Retinal pigment epithelial cell (primary cell): ENCODE results near the gene KCNQ2.

ENCODE experiments used
- DNase-seq: peaks from one replicate; pipeline ENCODE4 v3.0.0-alpha.2; 2010; ENCODE audit warnings: low read depth
- H3K4me3 ChIP-seq: 2 replicates; pipeline ENCODE4 v1.5.1; 2011; ENCODE audit warnings: mild to moderate bottlenecking, low read length, control low read depth, moderate library complexity
- CTCF ChIP-seq: conservative IDR thresholded peaks from 2 replicates; pipeline ENCODE4 v1.5.1; 2011; ENCODE audit warnings: low read depth, low read length, control low read depth, inconsistent platforms

KCNQ2 gene

DNA sequence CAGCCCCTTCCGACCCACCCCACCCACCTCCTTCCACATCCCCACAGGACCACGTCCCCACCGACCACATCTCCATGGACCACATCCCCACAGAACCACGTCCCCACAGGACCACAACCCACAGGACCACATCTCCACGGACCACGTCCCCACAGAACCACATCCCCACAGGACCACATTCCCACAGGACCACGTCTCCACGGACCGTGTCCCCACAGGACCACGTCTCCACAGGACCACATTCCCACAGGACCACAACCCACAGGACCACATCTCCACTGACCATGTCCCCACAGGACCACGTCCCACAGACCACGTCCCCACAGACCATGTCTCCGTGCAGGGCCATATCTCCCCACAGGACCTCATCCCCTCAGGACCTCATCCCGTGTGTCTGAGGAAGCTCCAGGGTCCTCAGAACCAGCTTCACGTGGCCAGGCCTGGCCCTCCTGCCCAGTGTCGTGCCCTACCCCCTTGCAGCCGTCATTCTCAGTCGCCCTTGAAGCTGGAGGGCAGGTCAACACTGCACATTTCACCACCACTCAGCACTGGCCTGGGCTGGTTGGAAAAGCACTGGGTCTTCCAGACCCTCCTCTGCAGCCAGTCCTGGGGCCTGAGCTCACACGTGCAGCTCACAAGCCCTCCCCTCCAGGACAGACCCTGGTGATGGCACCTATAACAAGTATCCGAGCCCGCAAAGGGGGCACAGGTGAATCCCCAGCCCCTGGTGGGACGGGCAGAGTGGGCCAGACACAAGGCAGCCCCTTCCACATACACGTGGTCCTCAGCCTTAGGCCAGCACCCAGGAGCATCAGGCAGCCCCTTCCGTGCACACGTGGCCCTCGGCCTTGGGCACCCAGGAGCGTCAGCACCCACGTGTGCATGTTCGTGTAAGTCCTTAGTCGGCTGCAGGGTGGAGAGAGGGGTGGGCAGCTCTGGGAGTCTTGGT lies 115.2 kb downstream of the KCNQ2 start:
- DNase-seq: no peak
- no peak overlapping the region for H3K4me3 ChIP-seq
- no peak for TF ChIP-seq CTCF

DNA sequence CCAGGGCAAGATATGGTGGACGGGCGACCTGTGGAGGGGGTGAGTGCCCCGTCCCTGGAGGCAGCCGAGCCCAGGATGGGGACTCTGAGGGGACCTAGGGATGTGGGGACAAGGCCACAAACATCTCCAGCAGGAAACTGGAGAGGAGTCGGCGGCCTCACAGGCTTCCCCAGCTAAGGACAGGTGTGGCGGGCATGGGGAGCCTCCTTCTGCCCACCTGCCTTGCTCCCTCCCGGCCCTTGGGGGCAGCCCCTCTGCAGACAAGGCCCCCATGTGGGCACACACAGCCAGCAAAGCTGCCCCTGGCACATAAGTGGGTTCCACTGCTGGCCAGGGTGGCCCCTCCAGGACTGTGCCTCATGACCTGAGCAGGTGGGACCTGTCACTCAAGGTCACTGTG lies 115.9 kb downstream of the KCNQ2 start:
- no peak for DNase-seq
- no peak overlapping the region for H3K4me3 ChIP-seq
- no peak for TF ChIP-seq CTCF

DNA sequence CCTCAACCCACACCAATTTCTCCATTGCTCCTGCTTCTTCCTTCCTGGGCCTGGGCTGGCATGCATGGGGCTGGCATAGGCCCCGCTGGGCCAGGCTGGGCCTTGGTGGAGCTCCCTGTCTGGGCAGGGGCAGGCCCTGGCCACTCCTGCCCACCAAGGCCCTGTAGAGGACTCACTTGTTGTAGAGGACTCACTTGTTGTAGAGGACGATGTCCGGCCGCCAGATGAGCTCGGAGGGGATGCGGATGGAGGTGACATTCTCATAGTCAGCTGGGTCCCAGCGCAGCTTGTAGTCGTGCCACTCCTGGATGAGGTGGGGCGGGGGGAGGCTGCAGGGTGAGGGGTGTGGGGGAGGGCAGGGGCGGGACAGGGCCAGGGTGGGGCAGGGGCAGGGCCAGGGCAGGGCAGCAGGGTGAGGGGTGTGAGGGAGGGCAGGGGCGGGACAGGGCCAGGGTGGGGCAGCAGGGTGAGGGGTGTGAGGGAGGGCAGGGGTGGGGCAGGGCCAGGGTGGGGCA lies 116.6 kb downstream of the KCNQ2 start:
- H3K4me3 ChIP-seq: no peak overlapping the region
- DNase-seq: no peak
- TF ChIP-seq CTCF: no peak

DNA sequence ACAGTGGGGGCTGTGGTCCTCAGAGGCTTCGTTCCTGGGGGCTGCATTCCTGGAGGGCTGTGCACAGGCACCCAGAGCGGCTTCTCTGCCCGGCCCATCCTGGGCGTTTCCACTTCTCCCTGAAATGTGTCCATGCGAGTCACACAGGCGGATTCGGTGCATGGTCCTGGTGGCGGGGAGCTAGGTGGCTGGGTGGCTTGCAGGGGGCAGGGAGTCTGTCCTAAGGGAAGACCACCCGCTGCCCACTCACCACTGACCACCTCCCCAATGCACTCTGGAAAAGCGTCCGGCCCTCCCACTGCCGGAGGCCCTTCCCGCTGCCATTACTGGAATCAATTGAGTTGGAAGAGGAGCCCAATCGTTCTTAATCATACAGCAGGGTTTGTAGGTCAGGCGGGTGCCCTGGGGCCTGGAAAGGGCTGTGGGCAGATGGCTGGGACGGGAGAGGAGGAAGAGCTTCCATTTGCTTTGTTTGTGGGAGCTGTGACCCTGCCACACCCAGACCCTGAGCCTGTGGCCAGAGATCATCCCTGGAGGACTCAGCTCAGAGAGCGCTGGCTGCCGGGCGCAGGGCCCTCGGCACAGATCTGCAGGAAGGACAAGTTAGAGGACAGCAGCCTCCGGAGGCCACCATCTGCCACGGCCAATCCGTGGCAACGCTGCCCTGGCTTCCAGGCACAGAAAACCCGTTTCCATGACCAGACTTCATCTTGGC lies 117.7 kb downstream of the KCNQ2 start:
- no peak for TF ChIP-seq CTCF
- DNase-seq: no peak

GRCh38 chr20:63352811-63353221 lies 119.6 kb downstream of the KCNQ2 start:
- DNase-seq: no peak
- no peak for TF ChIP-seq CTCF
- no peak overlapping the region for H3K4me3 ChIP-seq

More for the DNA sequence above, 117.7 kb downstream of the KCNQ2 start:
- no peak overlapping the region for H3K4me3 ChIP-seq

- TF ChIP-seq CTCF: no peak
- DNase-seq: no peak
- H3K4me3 ChIP-seq: no peak overlapping the region
Measured at GRCh38 chr20:63351811-63352591, 120.5 kb downstream of the KCNQ2 start.
